GM19455 (cell line): ENCODE results near the gene LARP6.
"Not testable (repeated sequence)": the region's sequence is repeated elsewhere in the genome, so short reads cannot be mapped to it uniquely, and the experiment has no call there.

Experiments used
- ATAC-seq: cut with Tn5 transposase; IDR thresholded peaks from one replicate; pipeline ENCODE4 v1.9.1; 2021; ENCODE audit not compliant: unreplicated experiment

LARP6 gene

DNA sequence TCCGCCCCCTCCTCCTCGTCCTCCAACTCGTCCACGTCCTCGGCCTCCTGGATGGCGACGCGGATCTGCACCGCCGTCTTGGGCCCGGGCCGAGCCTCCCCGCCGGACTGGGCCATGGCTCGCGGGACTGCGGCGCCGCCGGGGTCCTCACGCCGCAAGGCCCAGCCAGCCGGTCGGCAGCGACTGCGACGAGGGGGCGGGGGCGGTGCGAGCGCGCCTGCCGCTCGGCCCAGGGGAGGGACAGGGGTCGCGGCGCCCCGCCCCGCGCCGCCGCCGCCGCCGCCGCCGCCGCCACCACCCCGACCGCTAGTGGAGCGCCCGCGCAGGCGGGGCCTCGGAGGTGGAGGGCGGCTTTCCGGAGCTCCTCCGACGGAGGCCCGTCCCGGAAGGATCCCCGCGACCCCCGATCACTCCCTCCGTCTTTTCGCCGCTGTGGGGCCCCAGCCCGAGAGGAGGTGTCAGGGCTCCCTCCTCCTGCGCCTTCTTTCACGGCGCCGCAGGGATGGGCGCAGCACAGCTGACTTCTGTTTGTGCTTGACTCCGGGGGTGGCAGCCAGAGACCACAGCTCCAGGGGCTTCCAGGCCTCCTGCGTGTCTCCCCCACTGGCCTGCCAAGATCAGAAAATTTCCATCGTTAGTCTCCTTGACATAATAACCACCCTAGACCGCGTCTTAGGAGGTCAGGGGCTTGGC lies at the start of gene LARP6:
Gene LARP6 (minus strand): TSS at position 185 of the 693 bp plus-strand sequence. CDS start 69 bp downstream, at position 116.
- ATAC-seq: no peak

DNA sequence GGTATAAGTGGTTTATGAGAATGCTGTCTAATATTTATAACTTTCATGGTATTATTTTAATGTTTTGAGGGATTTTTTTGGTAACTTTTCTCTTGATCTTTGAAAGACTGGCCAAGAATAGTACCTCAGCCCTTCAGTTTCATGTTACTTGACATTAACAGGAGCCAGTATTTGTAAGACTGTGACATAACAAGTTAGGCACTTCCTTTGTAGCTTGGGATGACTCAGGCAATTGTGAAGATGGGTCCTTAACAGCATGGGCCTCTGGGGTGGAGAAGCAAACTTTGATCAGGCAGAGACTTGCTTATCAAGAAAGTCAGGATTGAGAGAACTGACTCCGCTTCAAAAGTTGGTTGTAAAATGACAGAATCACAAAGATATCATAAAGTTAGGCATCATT lies 48.1 kb upstream of the LARP6 start:
- no peak for ATAC-seq

DNA sequence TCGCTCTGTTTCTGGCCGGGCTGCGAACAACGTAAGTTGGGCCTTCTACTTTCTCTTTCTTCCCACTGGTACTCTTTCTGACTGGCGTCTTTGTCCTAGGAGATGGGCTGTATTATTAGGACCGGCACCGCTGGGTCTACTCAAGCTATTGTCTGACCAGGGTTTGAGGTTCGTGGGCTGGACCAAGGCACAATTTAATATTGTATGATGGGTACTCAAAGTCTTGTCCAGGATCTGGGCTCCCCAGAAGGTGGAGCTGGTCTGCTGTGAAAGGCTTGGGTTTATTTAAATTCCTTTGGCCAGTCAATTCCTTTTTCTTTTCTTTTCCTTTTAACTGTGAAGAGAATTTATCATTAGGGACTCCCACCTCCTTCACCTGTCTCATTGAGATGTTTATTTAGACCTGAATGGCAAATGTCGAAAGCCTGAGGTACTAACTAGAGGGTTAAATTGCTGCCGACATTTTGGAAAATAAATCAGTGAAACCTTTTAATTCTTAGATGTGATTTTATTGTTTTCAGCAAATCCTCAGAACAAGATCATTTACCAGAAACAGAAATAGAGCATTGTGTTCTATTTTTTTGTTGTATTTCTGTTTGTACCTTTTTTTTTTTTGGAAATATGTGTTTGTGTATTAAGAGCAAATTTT lies 39.1 kb upstream of the LARP6 start:
- ATAC-seq: peak; percentile 35

DNA sequence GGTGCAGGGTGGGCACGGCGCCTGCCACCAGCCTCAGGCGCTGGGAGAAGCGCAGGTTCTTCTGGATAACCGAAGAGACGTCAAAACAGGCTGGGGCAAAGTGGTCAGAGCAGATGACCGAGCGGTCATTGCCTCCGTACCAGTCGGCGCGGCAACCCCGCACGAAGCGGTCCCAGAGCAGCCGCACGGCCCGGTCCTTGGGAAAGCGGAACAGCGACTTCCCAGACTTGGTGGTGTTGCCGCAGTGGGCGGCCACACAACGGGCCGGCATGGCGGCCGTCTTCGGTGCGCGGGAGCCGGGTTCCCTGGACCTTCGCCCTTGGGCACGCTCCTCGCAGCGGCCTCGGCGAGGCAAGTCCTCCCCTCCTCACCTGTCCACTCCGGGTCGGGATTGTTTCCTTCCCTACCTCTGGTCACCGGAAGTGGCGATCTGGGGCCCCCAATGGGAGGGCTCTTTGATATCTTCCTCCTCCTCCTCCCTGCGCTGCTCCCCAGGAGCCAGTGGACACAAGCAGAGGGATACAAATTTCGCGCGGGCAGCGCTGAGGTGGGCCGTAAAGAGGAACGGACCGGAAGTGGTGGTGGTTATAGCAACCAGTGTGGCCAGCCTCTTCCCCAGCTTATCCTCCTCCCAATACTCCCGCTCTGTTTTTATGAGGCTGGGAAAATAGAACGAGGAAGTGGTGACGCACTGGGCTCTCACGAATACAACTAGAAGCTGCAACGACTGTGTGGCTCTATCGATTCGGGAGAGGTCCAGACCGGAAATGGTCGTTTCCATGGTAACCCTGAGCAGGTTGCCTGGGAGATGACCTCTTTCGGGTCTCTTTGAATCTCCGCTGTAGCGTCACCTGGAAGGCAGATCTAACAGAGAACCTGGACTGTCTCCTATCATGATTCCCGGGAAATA lies 38.3 kb upstream of the LARP6 start, which contains the start of the genes LRRC49 and THAP10:
Gene LRRC49 (plus strand): TSS at position 825 of the 910 bp plus-strand sequence. CDS start 69 bp downstream, at position 894.
Gene THAP10 (minus strand): TSS at position 432 of the 910 bp plus-strand sequence. CDS start 161 bp downstream, at position 271.
- peak; percentile 79 for ATAC-seq

DNA sequence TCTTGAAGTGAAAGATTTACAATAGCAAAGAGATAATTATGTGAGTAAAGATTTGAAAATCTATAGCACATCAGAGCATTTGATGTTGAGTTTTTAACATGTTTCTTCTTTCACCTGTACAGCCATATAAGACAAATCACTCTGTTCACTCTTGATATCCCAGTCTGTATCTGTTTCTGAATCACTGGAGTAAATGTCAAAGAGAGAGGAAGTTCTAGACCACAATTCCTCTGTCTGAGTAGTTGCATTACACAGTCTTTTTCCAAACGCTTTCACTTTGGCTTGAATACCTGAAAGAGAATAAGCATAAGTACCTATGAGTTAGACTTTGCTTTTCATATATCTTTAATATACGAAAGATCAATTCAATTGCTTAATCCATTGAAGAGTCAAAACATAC lies 28.4 kb upstream of the LARP6 start:
- ATAC-seq: no peak

DNA sequence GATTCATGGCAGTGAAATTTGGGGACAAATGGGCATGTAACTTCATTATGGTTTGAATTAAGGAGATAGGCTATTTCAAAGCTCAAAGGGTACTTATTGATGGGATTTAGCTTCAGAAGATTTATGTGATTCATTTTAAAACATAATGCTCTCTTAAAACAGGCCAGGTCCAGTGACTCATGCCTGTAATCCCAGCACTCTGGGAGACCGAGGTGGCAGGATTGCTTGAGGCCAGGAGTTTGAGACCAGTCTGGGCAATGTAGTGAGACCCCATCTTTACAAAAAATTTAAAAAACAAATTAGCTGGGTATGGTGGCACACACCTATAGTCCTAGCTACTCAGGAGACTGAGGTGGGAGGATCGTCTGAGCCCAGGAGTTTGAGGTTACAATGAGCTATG lies 26.8 kb upstream of the LARP6 start:
- no peak for ATAC-seq

DNA sequence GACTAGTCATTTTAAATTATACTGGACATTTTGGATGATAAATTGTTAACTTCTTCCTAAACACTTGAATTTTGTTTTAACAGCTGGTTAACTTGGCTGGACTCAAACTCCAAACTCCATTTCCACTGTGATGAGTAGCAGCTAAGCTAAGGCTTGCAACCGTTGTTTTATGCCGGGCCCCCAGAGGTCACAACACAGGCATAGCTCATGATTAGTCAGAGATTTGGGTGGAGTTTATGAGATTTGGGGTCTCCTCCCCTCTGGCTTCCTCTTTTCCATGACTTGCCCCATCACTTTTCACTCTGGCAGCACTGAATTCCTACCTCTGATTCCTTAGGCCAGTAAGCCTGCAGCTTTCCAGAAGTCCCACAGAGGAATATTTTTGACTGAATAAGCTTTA lies 25.4 kb upstream of the LARP6 start:
- no peak for ATAC-seq

DNA sequence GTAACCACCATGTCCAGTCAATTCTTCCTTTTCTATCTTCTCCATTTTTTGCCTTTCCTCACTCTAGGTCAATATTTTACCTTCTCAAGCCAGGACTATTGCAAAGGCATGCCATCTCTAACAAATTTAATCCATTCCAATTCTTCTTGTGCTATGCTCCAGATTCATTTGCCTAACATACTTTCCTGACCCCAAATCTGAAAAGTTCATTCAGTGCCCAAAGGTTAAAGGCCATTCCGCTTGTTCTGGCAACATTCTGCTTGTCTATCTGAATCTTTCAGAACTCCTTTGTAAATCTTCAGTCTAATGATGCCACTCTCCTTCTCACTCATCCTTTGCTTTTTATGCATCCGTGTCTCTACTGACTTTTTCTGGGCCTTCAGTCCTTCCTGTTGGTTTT lies 22.7 kb upstream of the LARP6 start:
- ATAC-seq: no peak

DNA sequence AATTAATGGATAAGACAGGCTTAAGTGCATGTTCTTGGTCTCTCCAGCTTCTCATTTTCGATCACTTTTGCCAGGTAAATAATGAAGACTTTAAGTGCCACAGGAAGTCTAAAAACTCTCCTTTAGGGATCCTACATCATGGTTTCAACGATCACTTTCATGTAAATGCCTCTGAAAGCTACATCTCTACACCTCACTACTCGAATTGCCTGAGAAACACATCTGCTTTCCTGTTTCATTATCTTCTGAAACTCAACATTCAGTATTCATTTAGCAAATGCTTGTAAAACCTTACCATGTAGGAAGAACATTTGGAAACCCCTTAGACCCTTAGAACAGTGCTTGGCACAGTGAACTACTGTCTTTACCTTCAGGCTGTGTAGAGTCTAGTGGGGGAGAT lies 22.1 kb upstream of the LARP6 start:
- ATAC-seq: no peak

DNA sequence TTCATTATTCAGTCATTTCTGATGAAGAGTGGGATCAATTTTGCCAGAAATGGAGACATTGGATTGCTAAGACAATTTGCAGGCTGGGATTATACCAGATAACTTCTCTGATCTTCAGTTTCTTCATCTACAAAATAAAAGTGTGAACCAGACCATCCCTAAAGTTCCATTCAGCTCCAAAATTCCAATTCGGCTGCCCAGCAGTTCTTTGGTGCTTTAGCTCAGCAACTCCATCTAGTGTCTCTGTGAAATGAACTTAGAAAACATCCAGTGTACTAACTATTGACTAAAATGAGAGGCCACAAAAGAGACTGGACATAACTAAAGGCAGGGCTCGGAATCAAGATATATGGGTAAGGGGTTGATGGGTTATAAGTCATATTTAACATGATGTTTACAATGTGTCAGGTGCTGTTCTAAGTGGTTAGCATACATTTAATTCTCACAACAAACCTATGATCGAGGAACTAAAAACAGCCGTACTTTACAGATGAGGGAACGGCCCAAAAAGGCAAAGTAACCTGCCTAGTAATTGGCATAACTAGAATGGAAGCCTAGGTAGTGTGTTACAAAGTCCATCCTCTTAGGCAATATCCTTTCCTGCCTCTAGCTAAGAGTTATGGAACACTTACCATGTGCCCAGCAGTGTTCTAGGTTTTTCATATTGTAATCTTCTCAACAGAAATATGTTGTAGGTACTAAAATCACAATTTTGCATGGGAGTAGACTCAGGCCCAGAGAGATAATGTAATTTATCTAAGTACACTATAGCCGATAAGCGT lies 21.2 kb upstream of the LARP6 start:
- no peak for ATAC-seq

DNA sequence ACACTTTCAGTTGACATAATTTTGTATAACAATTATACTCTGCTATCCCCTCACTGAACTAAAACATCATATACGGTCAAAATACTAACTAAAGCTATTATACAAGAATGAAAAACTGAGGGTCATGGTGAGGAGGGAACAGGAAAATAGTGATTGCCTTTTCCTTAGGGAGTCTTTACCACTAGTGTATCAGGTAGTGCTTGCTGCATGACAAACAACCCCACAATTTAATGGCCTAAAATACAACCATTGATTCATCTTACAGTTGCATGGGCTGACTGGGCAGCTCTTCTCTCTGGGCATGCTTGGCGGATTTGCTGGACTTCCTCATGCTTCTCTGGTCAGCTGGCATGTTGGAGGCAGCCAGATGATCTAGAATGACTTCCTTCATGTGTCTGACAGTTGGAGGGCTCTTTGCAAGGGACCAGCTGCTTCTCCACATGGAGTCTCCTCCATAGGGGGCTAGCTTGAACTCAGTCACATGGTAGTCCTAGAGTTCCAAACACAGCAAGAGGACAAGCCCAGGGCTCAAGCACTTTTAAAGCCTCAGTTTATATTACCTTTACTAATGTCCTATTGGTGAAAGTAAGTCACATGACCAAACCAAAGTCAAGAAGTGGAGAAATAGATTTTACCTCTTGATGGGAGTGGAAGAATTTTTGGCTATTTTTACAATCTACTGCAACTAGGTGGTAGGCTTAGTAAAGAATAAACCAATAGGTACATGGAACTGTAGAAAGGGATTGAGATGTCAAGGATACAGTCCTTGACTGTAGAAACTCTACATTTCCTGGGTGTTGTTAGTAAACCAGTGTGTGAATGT lies 19.5 kb upstream of the LARP6 start:
- ATAC-seq: no peak

DNA sequence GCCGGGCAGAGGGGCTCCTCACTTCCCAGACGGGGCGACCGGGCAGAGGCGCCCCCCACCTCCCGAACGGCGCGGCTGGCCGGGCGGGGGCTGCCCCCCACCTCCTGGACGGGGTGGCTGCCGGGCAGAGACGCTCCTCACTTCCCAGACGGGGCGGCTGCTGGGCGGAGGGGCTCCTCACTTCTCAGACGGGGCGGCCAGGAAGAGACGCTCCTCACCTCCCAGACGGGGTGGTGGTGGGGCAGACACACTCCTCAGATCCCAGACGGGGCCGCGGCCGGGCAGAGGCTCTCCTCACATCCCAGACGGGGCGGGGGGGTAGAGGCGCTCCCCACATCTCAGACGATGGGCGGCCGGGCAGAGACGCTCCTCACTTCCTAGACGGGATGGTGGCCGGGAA lies 17.5 kb upstream of the LARP6 start:
- ATAC-seq: not testable (repeated sequence)

DNA sequence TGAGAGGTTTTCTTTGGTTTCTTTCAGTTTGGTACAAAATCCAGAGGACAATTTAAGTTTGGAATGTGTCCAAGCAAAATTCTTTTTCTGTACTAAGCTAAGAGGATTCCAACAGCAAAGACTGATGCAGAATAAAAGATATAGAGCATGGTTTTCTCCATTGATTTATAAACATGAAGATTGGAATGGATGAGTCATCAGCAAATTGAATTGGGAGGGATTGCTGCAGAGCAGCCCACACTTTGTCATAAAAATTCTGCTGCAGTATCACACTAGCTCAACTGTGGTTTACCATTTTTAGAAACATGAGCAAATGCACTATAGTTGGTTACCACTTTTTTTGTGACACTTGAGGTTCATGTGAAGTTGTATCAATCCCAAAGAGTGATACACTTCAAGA lies 16.1 kb upstream of the LARP6 start:
- ATAC-seq: no peak

DNA sequence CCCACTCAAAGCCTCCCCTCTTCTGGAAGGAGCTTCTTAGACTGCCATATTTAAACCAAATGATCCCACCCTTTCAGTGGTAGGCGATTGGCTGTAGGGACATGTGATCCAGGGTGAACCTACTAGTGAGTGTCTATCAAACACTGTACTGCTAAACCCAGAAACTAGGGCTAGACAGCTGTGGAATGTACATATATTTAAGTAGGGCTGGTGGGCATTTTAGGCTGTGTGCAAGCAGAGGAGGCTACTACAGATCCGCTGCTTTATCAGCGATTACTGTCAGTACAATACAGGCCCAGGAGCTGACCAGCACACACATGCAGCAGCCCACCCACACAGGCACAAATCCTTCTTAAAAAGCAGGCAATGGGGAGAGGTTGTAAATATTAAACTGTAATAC lies 15.4 kb upstream of the LARP6 start:
- ATAC-seq: no peak

DNA sequence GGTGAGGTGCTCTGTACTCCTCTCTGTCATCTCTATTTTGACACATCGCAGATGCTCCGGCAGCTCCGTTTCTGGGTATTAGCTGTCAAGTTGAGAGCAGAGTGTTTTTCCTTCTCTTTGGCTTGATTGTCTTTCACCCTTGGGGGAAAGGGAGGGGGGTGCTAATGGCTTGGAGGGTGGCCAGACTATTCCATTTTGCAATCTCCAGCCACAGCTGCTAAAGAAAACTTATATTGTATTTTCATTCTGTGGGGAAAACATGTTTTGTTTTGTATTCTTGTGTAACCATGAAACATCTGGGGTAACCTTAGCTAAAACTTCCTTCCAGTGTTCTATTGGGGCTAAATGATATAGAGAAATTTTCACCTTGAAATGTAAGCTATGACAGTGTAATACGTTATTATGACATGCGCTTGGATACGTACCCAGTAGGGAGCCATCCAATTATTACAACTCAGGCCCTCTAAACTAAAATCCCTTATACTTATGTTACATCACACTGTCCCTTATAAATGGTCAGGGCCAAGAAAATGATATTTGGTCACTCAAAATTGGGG lies 14.0 kb upstream of the LARP6 start:
- ATAC-seq: no peak

DNA sequence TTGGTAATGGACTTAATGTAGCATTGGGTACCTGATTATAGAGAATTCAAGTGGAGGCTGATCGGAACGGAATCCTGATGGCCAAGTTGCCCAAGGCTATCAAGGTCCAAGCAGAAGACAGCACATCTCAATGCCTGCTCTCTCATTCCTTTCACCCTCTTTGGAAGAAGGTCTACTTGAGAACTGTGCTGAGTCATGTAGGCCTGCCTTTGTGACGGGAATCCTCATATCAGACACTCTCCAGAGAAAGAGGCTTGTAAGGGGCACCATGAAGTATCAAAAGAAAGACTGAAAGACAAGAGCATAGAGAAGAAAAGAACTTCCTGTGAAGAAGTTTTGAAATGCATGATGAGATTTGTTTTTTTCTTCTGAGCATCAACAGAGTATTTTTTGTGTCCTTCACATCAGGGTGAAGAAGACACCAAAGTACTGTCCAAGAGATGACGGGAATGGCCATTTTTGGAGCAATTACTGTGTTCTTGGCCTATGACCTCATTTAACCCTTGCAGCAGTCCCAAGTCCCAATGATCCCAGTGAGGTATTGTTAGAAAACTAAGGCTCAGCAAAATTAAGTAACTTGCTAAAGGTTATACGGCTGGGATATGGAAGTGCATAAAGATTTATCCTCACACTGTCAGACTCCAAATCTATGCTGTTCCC lies 13.2 kb upstream of the LARP6 start:
- ATAC-seq: no peak

DNA sequence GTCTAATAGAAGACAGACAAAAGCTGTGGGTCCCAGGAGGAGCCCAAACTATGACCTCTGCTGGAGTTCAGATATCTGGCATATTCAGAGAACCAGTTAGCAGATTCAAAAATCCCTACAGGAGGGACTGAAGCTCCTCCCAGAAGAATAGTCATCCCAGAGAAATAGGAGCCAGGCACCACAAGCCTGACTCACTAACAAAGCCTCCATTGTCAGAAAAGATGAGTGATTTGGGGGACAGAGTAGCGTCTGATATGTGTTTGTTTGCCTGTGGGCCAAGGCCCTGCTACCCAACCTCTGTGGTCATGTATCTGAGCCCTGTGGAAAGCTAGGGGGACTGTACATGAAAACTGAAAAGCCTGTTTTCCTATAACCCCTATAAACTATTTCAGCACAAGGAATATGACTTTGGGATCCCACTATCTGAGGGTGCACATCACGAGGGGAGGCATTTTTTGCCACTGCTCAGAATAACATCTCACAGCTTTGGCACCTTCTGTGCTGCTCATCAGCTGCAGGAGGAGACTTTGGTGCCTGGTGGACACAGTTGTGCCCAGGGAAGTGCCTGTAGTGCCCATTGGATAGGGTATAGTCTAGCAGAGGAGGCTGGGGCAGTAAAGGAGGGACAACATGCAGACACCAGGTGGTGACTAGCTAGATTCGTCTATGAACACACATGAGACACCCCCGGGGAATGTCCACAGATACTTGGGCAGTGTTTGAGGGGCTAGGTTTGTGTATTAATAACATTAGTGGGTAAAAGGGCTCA lies 9.7 kb upstream of the LARP6 start:
- no peak for ATAC-seq

DNA sequence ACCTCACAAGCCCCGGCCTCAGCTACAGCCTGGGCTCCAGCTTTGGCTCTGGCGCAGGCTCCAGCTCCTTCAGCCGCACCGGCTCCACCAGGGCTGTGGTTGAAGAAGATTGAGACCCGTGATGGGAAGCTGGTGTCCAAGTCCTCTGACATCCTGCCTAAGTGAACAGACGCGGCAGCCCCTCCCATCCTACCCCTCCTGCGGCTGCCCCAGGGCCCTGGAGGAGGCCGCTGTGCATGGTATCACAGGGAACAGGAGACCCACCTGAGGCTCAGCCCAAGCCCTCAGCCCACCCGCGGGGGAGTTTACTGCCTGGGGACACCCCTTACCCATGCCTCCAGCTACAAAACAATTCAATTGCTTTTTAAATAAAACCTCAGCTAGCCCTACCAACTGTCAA lies 6.0 kb upstream of the LARP6 start:
- no peak for ATAC-seq
